GM18909 (cell line): ENCODE measurements around the gene SHC2.
"Not testable (repeated sequence)": the region's sequence is repeated elsewhere in the genome, so short reads cannot be mapped to it uniquely, and the experiment has no call there.

ENCODE experiments used
- ATAC-seq: cut with Tn5 transposase; IDR thresholded peaks from one replicate; pipeline ENCODE4 v1.9.1; 2021; ENCODE audit warnings: mild to moderate bottlenecking; ENCODE audit not compliant: unreplicated experiment, poor library complexity

The SHC2 gene

GRCh38 chr19:450912-451481 lies 9.8 kb downstream of the SHC2 start:
- not testable (repeated sequence) for ATAC-seq

- ATAC-seq: no peak
Observed at GRCh38 chr19:449916-450315, 10.9 kb downstream of the SHC2 start.

- no peak for ATAC-seq
Observed at GRCh38 chr19:447816-448560, 12.8 kb downstream of the SHC2 start.

- ATAC-seq: no peak
Observed at GRCh38 chr19:447064-447426, 13.8 kb downstream of the SHC2 start.

GRCh38 chr19:444677-445210 lies 16.1 kb downstream of the SHC2 start:
- no peak for ATAC-seq

- no peak for ATAC-seq
Observed at GRCh38 chr19:443005-443404, 17.8 kb downstream of the SHC2 start.

GRCh38 chr19:442085-442484 lies 18.7 kb downstream of the SHC2 start:
- no peak for ATAC-seq

GRCh38 chr19:441213-441836 lies 19.5 kb downstream of the SHC2 start:
- ATAC-seq: no peak

GRCh38 chr19:440391-441212 lies 20.2 kb downstream of the SHC2 start:
- no peak for ATAC-seq

GRCh38 chr19:439167-439900 lies 21.5 kb downstream of the SHC2 start:
- ATAC-seq: no peak

- no peak for ATAC-seq
Observed at GRCh38 chr19:438416-438958, 22.3 kb downstream of the SHC2 start.

GRCh38 chr19:437041-437440 lies 23.8 kb downstream of the SHC2 start:
- no peak for ATAC-seq

- ATAC-seq: no peak
Observed at GRCh38 chr19:436413-436950, 24.4 kb downstream of the SHC2 start.

- no peak for ATAC-seq
Observed at GRCh38 chr19:435707-436412, 25.0 kb downstream of the SHC2 start.

GRCh38 chr19:435056-435706 lies 25.7 kb downstream of the SHC2 start:
- no peak for ATAC-seq

- no peak for ATAC-seq
Observed at GRCh38 chr19:434152-434960, 26.5 kb downstream of the SHC2 start.

GRCh38 chr19:430701-431100 lies 30.1 kb downstream of the SHC2 start:
- no peak for ATAC-seq

- ATAC-seq: no peak
Observed at GRCh38 chr19:428149-428548, 32.7 kb downstream of the SHC2 start.
